CD4-positive, CD25-positive, alpha-beta regulatory T cell (primary cell): ENCODE measurements around the gene PPHLN1. TPM values are rescaled to one million over a fixed set of nuclear protein-coding genes. Genes with fewer than 3 reads are reported as not detected.
"Not testable (repeated sequence)": the region's sequence is repeated elsewhere in the genome, so short reads cannot be mapped to it uniquely, and the experiment has no call there.

ENCODE experiments used
- ATAC-seq, 2 donors: fragments of 150-1000 bp; cut with Tn5 transposase; one replicate each; pipeline ENCODE4 v1.10.0; 2021; ENCODE audit warnings: low read depth in 2 of 2, moderate number of reproducible peaks in 2 of 2, moderate library complexity in 1 of 2
- DNase-seq, 3 donors: peaks; one replicate each; pipeline versions ENCODE4 v3.0.0 to v3.0.0-alpha.2; 2012 to 2022; ENCODE audit warnings: mixed read lengths in 1 of 3
- H3K27ac ChIP-seq: one replicate; pipeline ENCODE4 v1.7.0; 2013; ENCODE audit warnings: mild to moderate bottlenecking, low read length; ENCODE audit not compliant: insufficient read depth, poor library complexity, severe bottlenecking
- H3K27me3 ChIP-seq: one replicate; pipeline ENCODE4 v1.7.0; 2013; ENCODE audit warnings: low read length; ENCODE audit not compliant: control insufficient read depth, insufficient read depth
- H3K36me3 ChIP-seq: one replicate; pipeline ENCODE4 v1.7.0; 2013; ENCODE audit warnings: mild to moderate bottlenecking, low read length, moderate library complexity; ENCODE audit not compliant: control insufficient read depth, insufficient read depth
- H3K4me1 ChIP-seq: 2 replicates; pipeline ENCODE4 v1.7.0; 2013; ENCODE audit warnings: mild to moderate bottlenecking, low read length; ENCODE audit not compliant: insufficient read depth, control insufficient read depth, poor library complexity, severe bottlenecking
- H3K4me3 ChIP-seq: one replicate; pipeline ENCODE4 v1.7.0; 2013; ENCODE audit warnings: low read depth, mild to moderate bottlenecking, low read length, moderate library complexity
- H3K9me3 ChIP-seq, 2 experiments: 1 replicate in 1 of 2; 2 replicates in 1 of 2; pipeline ENCODE4 v1.7.0; 2013; ENCODE audit warnings: low read length in 2 of 2, mild to moderate bottlenecking in 1 of 2, moderate library complexity in 1 of 2; ENCODE audit not compliant: control insufficient read depth in 2 of 2
- H3K27ac Mint-ChIP-seq, 3 donors: one replicate each; pipeline ENCODE4 v1.8.0; 2020 to 2022; ENCODE audit warnings: mild to moderate bottlenecking in 3 of 3, mixed read lengths in 3 of 3, moderate library complexity in 2 of 3
- H3K27me3 Mint-ChIP-seq: one replicate; pipeline ENCODE4 v1.8.0; 2022; ENCODE audit warnings: mild to moderate bottlenecking, mixed read lengths
- H3K36me3 Mint-ChIP-seq: one replicate; pipeline ENCODE4 v1.8.0; 2020; ENCODE audit warnings: mixed read lengths
- H3K4me1 Mint-ChIP-seq, 4 donors: one replicate each; pipeline ENCODE4 v1.8.0; 2020 to 2022; ENCODE audit warnings: mixed read lengths in 4 of 4, mild to moderate bottlenecking in 1 of 4
- H3K4me3 Mint-ChIP-seq, 4 donors: one replicate each; pipeline ENCODE4 v1.8.0; 2020 to 2022; ENCODE audit warnings: mild to moderate bottlenecking in 4 of 4, mixed read lengths in 4 of 4, moderate library complexity in 3 of 4
- H3K9me3 Mint-ChIP-seq, 7 donors: one replicate each; pipeline ENCODE4 v1.8.0; 2020 to 2022; ENCODE audit warnings: mixed read lengths in 7 of 7, mild to moderate bottlenecking in 3 of 7, moderate library complexity in 2 of 7
- polyA plus RNA-seq, 4 donors: library from polyadenylated mRNA; unstranded; fragments of 300-500 nt; fragmentation: Illumina TruSeq; gene quantifications; one replicate each; pipeline ENCODE4 v1.2.3, GENCODE V29; 2021
- total RNA-seq: library from RNA; stranded (reverse); gene quantifications from one replicate; pipeline ENCODE4 v1.2.3, GENCODE V29; 2022

The PPHLN1 gene
- total and polyA plus RNA-seq, 5 donors from 2014 or later: 102 to 186 (median 178) TPM

DNA sequence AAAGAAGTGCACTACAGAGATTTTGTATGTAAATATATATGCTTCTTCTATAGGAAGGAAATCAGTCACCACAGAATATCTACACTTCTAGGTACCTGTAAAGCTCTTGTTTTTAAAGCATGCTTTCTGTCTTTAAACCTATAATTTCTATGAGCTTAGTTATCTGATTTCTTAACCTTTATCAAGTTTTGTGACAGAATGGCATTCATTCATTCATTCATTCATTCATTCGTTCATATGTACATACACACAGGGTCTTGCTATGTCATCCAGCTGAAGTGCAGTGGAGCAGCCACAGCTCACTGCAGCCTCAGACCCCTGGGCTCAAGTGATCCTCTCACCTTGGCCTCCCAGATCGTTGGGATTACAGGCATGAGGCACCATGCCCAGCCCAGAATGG lies 16.1 kb downstream of the PPHLN1 start:
- Mint-ChIP-seq H3K9me3 (no peaks in the 10 kb centered on the region), H3K27ac (no peak overlapping the region), H3K27me3 (no peaks in the 10 kb centered on the region), H3K4me3 (no peak overlapping the region), H3K4me1 (peaks cover 47 to 65% (median 54%) of the 10 kb centered on the region in 4 donors), H3K36me3 (peaks cover 22% of the 10 kb centered on the region)
- Histone ChIP-seq H3K9me3 (no peaks in the 10 kb centered on the region), H3K4me3 (no peak overlapping the region), H3K27me3 (no peaks in the 10 kb centered on the region), H3K36me3 (peaks cover 24% of the 10 kb centered on the region), H3K27ac (no peak overlapping the region), H3K4me1 (peaks cover 14% of the 10 kb centered on the region)
- DNase-seq: no peak
- ATAC-seq: no peak

DNA sequence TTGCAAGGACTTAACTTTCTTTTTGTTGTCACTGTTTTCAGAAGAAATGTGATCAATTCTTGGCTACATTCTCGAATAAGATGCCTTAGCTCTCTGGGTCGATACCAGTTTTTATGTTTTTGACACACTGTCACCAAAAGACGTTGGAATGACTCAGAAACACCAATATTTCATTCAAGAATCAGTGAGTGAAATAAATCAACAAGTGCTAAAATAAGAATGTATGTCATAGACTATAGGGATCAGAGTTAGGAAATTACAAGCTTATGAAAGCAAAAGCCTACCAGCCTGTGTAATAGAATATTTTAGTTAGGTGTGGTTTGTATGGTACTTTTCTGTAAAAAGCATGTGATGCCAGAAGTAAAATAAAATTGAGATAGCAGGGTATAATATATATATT lies 17.8 kb downstream of the PPHLN1 start:
- DNase-seq: no peak
- Histone ChIP-seq H3K9me3 (no peaks in the 10 kb centered on the region), H3K4me3 (no peak overlapping the region), H3K36me3 (peaks cover 18% of the 10 kb centered on the region), H3K27me3 (no peaks in the 10 kb centered on the region), H3K27ac (no peak overlapping the region), H3K4me1 (peaks cover 14% of the 10 kb centered on the region)
- no peaks in the 10 kb centered on the region for H3K27me3 Mint-ChIP-seq
- H3K4me3 Mint-ChIP-seq: no peak overlapping the region
- H3K27ac Mint-ChIP-seq: no peak overlapping the region
- H3K36me3 Mint-ChIP-seq: peaks cover 15% of the 10 kb centered on the region
- ATAC-seq: no peak
- H3K9me3 Mint-ChIP-seq: no peaks in the 10 kb centered on the region
- peaks cover 44 to 63% (median 52%) of the 10 kb centered on the region in 4 donors for H3K4me1 Mint-ChIP-seq

DNA sequence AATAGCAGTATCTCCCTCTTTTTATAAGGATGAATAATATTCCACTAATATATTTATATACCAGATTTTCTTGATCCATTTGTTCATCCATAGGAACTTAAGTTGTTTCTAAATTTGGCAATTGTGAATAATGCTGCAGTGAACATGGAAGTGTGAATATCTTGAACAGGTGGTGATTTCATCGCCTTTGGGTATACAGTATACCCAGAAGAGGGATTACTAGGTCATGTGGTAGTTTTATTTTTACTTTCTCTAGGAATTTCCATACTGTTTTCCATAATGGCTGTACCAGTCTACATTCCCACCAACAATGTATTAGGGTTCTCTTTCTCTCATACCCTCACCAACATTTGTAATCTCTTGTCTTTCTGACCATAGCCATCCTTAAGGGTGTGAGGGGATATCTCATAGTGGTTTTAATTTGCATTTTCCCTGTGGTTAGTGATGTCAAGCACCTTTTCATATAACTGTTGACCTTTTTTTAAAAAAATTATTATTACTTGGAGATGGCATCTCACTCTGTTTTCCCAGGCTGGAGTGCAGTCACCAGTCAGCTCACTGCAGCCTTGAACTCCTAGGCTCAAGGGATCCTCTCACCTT lies 20.5 kb downstream of the PPHLN1 start:
- Histone ChIP-seq H3K36me3 (peaks cover 7% of the 10 kb centered on the region), H3K27me3 (no peaks in the 10 kb centered on the region), H3K4me3 (no peak overlapping the region), H3K27ac (no peak overlapping the region), H3K4me1 (peaks cover 9% of the 10 kb centered on the region), H3K9me3 (no peaks in the 10 kb centered on the region)
- Mint-ChIP-seq H3K9me3 (no peaks in the 10 kb centered on the region), H3K4me1 (peaks cover 39 to 57% (median 46%) of the 10 kb centered on the region in 4 donors), H3K4me3 (peak overlapping the region in 1 of 4 donors; percentile 16), H3K27ac (no peak overlapping the region), H3K36me3 (peaks cover 9% of the 10 kb centered on the region), H3K27me3 (no peaks in the 10 kb centered on the region)
- DNase-seq: no peak
- no peak for ATAC-seq

DNA sequence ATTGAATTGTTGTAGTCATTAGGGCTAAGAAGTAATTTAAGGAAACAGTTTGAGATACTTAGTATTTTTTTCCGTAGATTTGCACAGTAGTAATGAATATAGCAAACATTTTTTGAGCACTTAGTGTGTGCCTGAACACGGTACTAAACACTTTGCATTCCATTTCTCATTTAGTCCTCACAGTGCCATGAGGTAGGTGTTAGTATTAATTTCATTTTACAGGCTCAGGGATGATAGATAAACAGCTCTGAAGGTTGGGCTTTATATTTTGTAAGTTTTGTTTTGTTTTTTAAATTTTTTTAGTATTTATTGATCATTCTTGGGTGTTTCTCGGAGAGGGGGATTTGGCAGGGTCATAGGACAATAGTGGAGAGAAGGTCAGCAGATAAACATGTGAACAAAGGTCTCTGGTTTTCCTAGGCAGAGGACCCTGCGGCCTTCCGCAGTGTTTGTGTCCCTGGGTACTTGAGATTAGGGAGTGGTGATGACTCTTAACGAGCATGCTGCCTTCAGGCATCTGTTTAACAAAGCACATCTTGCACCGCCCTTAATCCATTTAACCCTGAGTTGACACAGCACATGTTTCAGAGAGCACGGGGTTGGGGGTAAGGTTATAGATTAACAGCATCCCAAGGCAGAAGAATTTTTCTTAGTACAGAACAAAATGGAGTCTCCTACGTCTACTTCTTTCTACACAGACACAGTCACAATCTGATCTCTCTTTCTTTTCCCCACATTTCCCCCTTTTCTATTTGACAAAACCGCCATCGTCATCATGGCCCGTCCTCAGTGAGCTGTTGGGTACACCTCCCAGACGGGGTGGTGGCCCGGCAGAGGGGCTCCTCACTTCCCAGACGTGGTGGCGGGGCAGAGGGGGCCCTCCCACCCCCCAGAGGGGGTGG lies 23.4 kb downstream of the PPHLN1 start:
- peaks cover 11% of the 10 kb centered on the region for H3K36me3 Mint-ChIP-seq
- not testable (repeated sequence) for H3K27me3 ChIP-seq, H3K27me3 Mint-ChIP-seq, H3K27ac ChIP-seq, H3K9me3 ChIP-seq, H3K4me1 ChIP-seq, H3K4me3 ChIP-seq, ATAC-seq, DNase-seq, H3K4me3 Mint-ChIP-seq, H3K27ac Mint-ChIP-seq, H3K9me3 Mint-ChIP-seq
- H3K4me1 Mint-ChIP-seq: peaks cover 24 to 34% (median 26%) of the 10 kb centered on the region in 4 donors
- peaks cover 13% of the 10 kb centered on the region for H3K36me3 ChIP-seq

DNA sequence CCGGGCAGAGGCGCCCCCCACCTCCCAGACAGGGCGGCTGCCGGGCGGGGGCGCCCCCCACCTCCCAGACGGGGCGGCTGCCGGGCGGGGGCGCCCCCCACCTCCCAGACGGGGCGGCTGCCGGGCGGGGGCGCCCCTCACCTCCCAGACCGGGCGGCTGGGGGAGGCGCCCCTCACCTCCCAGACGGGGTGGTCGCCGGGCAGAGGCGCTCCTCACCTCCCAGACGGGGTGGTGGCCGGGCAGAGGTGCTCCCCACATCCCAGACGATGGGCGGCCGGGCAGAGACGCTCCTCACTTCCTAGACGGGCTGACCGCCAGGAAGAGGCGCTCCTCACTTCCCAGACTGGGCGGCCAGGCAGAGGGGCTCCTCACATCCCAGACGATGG lies 24.0 kb downstream of the PPHLN1 start:
- not testable (repeated sequence) for H3K9me3 Mint-ChIP-seq, DNase-seq, H3K4me3 ChIP-seq, ATAC-seq, H3K27ac ChIP-seq, H3K4me1 ChIP-seq, H3K27me3 ChIP-seq, H3K4me3 Mint-ChIP-seq, H3K27me3 Mint-ChIP-seq, H3K9me3 ChIP-seq, H3K27ac Mint-ChIP-seq
- H3K36me3 ChIP-seq: peaks cover 14% of the 10 kb centered on the region
- peaks cover 11% of the 10 kb centered on the region for H3K36me3 Mint-ChIP-seq
- H3K4me1 Mint-ChIP-seq: peaks cover 20 to 30% (median 23%) of the 10 kb centered on the region in 4 donors

DNA sequence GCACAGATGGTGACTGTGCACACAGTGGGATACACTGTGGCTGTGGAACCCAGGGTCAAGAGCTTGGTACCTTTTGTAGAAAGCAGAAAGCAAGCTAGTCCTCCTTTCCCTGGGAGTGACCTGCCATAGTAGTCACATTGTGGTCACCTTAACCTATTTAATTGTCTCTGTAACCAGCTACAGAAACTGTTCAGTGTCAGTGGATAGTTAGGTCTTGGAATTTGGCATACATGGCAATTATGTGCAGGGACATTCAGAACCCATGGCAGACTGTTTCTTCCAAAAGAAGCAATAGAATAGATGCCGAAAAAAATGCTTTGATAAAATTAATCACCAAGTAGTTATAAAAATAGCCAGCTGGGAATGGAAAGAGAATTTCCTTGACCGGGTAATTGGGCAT lies 30.4 kb downstream of the PPHLN1 start:
- ATAC-seq: no peak
- no peaks in the 10 kb centered on the region for H3K4me1 ChIP-seq
- Mint-ChIP-seq H3K4me1 (peaks cover 22 to 28% (median 27%) of the 10 kb centered on the region in 4 donors), H3K36me3 (peaks cover 22% of the 10 kb centered on the region), H3K27ac (no peak overlapping the region), H3K9me3 (peaks cover 0 to 1% (median 0%) of the 10 kb centered on the region in 7 donors), H3K27me3 (no peaks in the 10 kb centered on the region), H3K4me3 (no peak overlapping the region)
- no peak for DNase-seq
- H3K36me3 ChIP-seq: peaks cover 39% of the 10 kb centered on the region
- H3K27ac ChIP-seq: no peak overlapping the region
- no peak overlapping the region for H3K4me3 ChIP-seq
- H3K9me3 ChIP-seq: no peaks in the 10 kb centered on the region
- H3K27me3 ChIP-seq: no peaks in the 10 kb centered on the region

DNA sequence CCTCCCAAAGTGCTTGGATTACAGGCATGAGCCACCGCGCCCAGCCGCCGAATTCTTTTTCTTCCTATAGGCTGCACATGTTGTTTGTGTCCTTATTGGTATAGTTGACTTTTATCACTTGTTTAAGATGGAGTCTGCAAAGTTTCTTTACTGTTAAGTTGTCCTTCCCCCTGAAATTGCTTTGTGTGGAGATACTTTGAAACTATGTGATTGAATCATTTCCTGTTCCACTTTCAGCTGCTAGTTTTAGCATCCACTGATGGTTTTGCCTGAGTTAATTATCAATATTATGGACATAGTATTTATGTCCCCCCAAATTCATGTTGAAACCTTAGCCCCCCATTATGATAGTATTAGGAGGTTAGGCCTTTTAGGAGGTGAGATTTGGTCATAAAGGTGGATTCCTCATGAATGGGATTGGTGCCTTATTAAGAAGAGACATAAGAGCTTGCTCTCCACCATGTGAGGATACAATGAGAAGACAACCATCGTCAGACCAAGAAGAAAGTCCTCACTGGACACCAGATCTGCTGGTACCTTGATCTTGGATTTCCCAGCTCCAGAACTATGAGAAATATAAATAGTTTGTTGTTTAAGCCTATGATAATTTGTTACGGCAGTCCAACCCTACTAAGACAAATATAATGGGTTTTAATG lies 34.9 kb downstream of the PPHLN1 start:
- Mint-ChIP-seq H3K4me3 (peak overlapping the region in 1 of 4 donors; percentile 3), H3K9me3 (peaks cover 0 to 3% (median 0%) of the 10 kb centered on the region in 7 donors), H3K27me3 (no peaks in the 10 kb centered on the region), H3K36me3 (peaks cover 21% of the 10 kb centered on the region), H3K27ac (peak overlapping the region in 1 of 3 donors; percentile 54), H3K4me1 (peaks cover 29 to 59% (median 38%) of the 10 kb centered on the region in 4 donors)
- H3K9me3 ChIP-seq: no peaks in the 10 kb centered on the region
- no peak overlapping the region for H3K4me3 ChIP-seq
- H3K36me3 ChIP-seq: peaks cover 24% of the 10 kb centered on the region
- H3K27me3 ChIP-seq: no peaks in the 10 kb centered on the region
- peaks cover 4% of the 10 kb centered on the region for H3K4me1 ChIP-seq
- ATAC-seq: no peak
- peak in 1 of 3 donors; percentile 33 for DNase-seq
- no peak overlapping the region for H3K27ac ChIP-seq
